HepG2 (cell line): ENCODE data around the gene ZNF142. TPM values are rescaled to one million over a fixed set of nuclear protein-coding genes. Genes with fewer than 3 reads are reported as not detected.

ENCODE experiments used
- CSRNP2 ChIP-seq: sonication (generic); formaldehyde crosslinking; conservative IDR thresholded peaks from 2 replicates; pipeline ENCODE4 v1.8.0; 2022; ENCODE audit warnings: low read depth, missing genetic modification reagents
- HNRNPL ChIP-seq: fragments of 200-400 bp; formaldehyde crosslinking; IDR thresholded peaks from 2 replicates; pipeline ENCODE4 v1.6.1; 2017; ENCODE audit warnings: mild to moderate bottlenecking, low read depth, low read length
- JARID2 ChIP-seq: sonication (generic); formaldehyde crosslinking; IDR thresholded peaks from 2 replicates; pipeline ENCODE4 v1.8.1; 2023; ENCODE audit warnings: missing genetic modification reagents, inconsistent platforms; ENCODE audit not compliant: insufficient replicate concordance
- KDM3A ChIP-seq: IDR thresholded peaks from 2 replicates; pipeline ENCODE4 v1.6.1; 2018; ENCODE audit warnings: low read depth, missing compliant biosample characterization
- MED1 ChIP-seq: sonication (generic); formaldehyde crosslinking; IDR thresholded peaks from 2 replicates; pipeline ENCODE4 v1.4.0; 2020; ENCODE audit warnings: missing genetic modification reagents
- MEF2D ChIP-seq: sonication (generic); formaldehyde crosslinking; IDR thresholded peaks from 2 replicates; pipeline ENCODE4 v1.5.1; 2020; ENCODE audit warnings: mild to moderate bottlenecking, missing genetic modification reagents
- MXD3 ChIP-seq: IDR thresholded peaks from 2 replicates; pipeline ENCODE4 v1.6.1; 2016; ENCODE audit warnings: mild to moderate bottlenecking, missing biosample characterization, missing genetic modification reagents
- NFKB2 ChIP-seq: sonication (generic); formaldehyde crosslinking; IDR thresholded peaks from 2 replicates; pipeline ENCODE4 v1.4.0; 2020; ENCODE audit warnings: missing genetic modification reagents, borderline replicate concordance
- NFYC ChIP-seq: IDR thresholded peaks from 2 replicates; pipeline ENCODE4 v1.6.1; 2016; ENCODE audit warnings: missing genetic modification reagents, missing compliant biosample characterization
- SAP130 ChIP-seq: IDR thresholded peaks from 2 replicates; pipeline ENCODE4 v1.6.1; 2016; ENCODE audit warnings: low read depth
- ZBTB7B ChIP-seq: sonication (generic); formaldehyde crosslinking; IDR thresholded peaks from 2 replicates; pipeline ENCODE4 v1.4.0; 2020; ENCODE audit warnings: missing genetic modification reagents
- ZNF407 ChIP-seq: sonication (generic); formaldehyde crosslinking; IDR thresholded peaks from one replicate; pipeline ENCODE4 v1.5.1; 2020; ENCODE audit warnings: mild to moderate bottlenecking, missing genetic modification reagents; ENCODE audit errors: not compliant biosample characterization
- ZNF503 ChIP-seq: sonication (generic); formaldehyde crosslinking; IDR thresholded peaks from 2 replicates; pipeline ENCODE4 v1.4.0; 2020; ENCODE audit warnings: missing genetic modification reagents
- ZNF567 ChIP-seq: sonication (generic); formaldehyde crosslinking; IDR thresholded peaks from 2 replicates; pipeline ENCODE4 v1.8.1; 2023; ENCODE audit warnings: mild to moderate bottlenecking, missing genetic modification reagents, borderline replicate concordance
- ZNF816 ChIP-seq: sonication (generic); formaldehyde crosslinking; IDR thresholded peaks from 2 replicates; pipeline ENCODE4 v1.8.0; 2022; ENCODE audit warnings: missing genetic modification reagents, mild to moderate bottlenecking, borderline replicate concordance
- ZNF839 ChIP-seq: sonication (generic); formaldehyde crosslinking; IDR thresholded peaks from 2 replicates; pipeline ENCODE4 v1.4.0; 2020; ENCODE audit warnings: missing genetic modification reagents, mild to moderate bottlenecking, borderline replicate concordance
- polyA plus RNA-seq, 8 experiments: library from polyadenylated mRNA; depleted of rRNA in 3 of 8; stranded (reverse) in 7 of 8; unstranded in 1 of 8; fragments of >200 nt; fragmentation: Illumina TruSeq in 4 of 8; extraction: Trizol in 4 of 8; gene quantifications; 2 replicates each; pipeline versions ENCODE4 v1.2.1 to v1.2.3, GENCODE V29; 2011 to 2016; ENCODE audit warnings: low read depth in 4 of 8, missing spikeins in 1 of 8, mixed read lengths in 1 of 8; ENCODE audit not compliant: insufficient read depth in 1 of 8
- total RNA-seq, 5 experiments: library from RNA; depleted of rRNA; stranded (reverse); fragments of >200 nt; fragmentation: Illumina TruSeq; extraction: Trizol; gene quantifications; 2 replicates each; pipeline ENCODE4 v1.2.3, GENCODE V29; 2016; ENCODE audit warnings: low read depth in 1 of 5

The ZNF142 gene
- total and polyA plus RNA-seq, 2 of the 13 experiments (the other 11 are each of a cell fraction or from before 2014, with no cell fraction given): 4.8 to 11.4 TPM

GRCh38 chr2:218659258-218659987 is at the start of gene ZNF142, which contains the start of gene BCS1L (continued):
- TF ChIP-seq NFKB2 (peak; percentile 78; the same call in 1 of the 2 replicates), ZNF503 (CRISPR knock-in tag) (peak; percentile 80; the same call in 1 of the 2 replicates), SAP130 (CRISPR knock-in tag) (peak; percentile 99), CSRNP2 (CRISPR knock-in tag) (no peak), MEF2D (CRISPR knock-in tag) (peak; percentile 85; the same call in 1 of the 2 replicates), ZNF407 (CRISPR knock-in tag) (peak; percentile 85), ZNF816 (no peak; the same call in 1 of the 2 replicates), ZNF839 (CRISPR knock-in tag) (0 out of 2 replicates have a peak, but pooled peaks have one; percentile 19), ZBTB7B (CRISPR knock-in tag) (peak; percentile 13), HNRNPL (peak; percentile 80; the same call in 1 of the 2 replicates), MED1 (CRISPR knock-in tag) (peak; percentile 62; the same call in 1 of the 2 replicates), ZNF567 (CRISPR knock-in tag) (0 out of 2 replicates have a peak, but pooled peaks have one; percentile 22), KDM3A (CRISPR knock-in tag) (peak; percentile 66; the same call in 1 of the 2 replicates), NFYC (CRISPR knock-in tag) (no peak), JARID2 (CRISPR knock-in tag) (no peak), MXD3 (CRISPR knock-in tag) (peak; percentile 77; the same call in 1 of the 2 replicates)
